Measurements from ENCODE around the gene PCBP3.

PCBP3 gene

GRCh38 chr21:45816794-45817193, 173.3 kb downstream of the PCBP3 start:
- no peak for DNase-seq

GRCh38 chr21:45817345-45817744, 173.8 kb downstream of the PCBP3 start:
- no peak for DNase-seq

GRCh38 chr21:45818276-45818903, 174.9 kb downstream of the PCBP3 start:
- no peak for DNase-seq

GRCh38 chr21:45818904-45819285, 175.4 kb downstream of the PCBP3 start:
- DNase-seq = peak; percentile 59

- DNase-seq = no peak
Measured at GRCh38 chr21:45819478-45820170, 176.1 kb downstream of the PCBP3 start.

GRCh38 chr21:45820171-45821091, 176.9 kb downstream of the PCBP3 start:
- peak; percentile 77 for DNase-seq

- no peak for DNase-seq
Measured at GRCh38 chr21:45821315-45821962, 177.9 kb downstream of the PCBP3 start.

GRCh38 chr21:45821998-45822397, 178.5 kb downstream of the PCBP3 start:
- no peak for DNase-seq

GRCh38 chr21:45822429-45823099, 179.0 kb downstream of the PCBP3 start:
- DNase-seq = no peak

GRCh38 chr21:45823100-45823681, 179.7 kb downstream of the PCBP3 start:
- DNase-seq = no peak

GRCh38 chr21:45824546-45825215, 181.2 kb downstream of the PCBP3 start:
- DNase-seq = no peak

- no peak for DNase-seq
Measured at GRCh38 chr21:45825219-45825618, 181.7 kb downstream of the PCBP3 start.

- no peak for DNase-seq
Measured at GRCh38 chr21:45826676-45827301, 183.3 kb downstream of the PCBP3 start.

- DNase-seq = no peak
Measured at GRCh38 chr21:45827302-45827692, 183.8 kb downstream of the PCBP3 start.

- DNase-seq = no peak
Measured at GRCh38 chr21:45827881-45828579, 184.5 kb downstream of the PCBP3 start.

GRCh38 chr21:45828580-45829570, 185.3 kb downstream of the PCBP3 start:
- no peak for DNase-seq

- DNase-seq = no peak
Measured at GRCh38 chr21:45829668-45830067, 186.1 kb downstream of the PCBP3 start.

GRCh38 chr21:45830221-45830640, 186.7 kb downstream of the PCBP3 start:
- no peak for DNase-seq

GRCh38 chr21:45830720-45831366, 187.3 kb downstream of the PCBP3 start:
- DNase-seq = no peak

All from activated CD4-positive, CD25-positive, alpha-beta regulatory T cell treated with anti-CD3 and anti-CD28 coated beads, Interleukin-2, amount 50 U/mL, for 72 hours (primary cell).